PC-9 (cell line): Measurements from ENCODE around the gene ATP6V1A. TPM values are rescaled to one million over a fixed set of nuclear protein-coding genes. Genes with fewer than 3 reads are reported as not detected.
A peak's percentile ranks its signal among the peaks of the same experiment; 100 is the strongest.

Experiments
- BruUV-seq: library from RNA; stranded (reverse); fragments of 400-500 nt; replicated peaks from 2 replicates; lab custom pipeline; 2021; lab: Mats Ljungman, UMichigan
- CTCF ChIA-PET: fragments of 300-600 bp; sonication (Branson Sonifier 250); formaldehyde crosslinking; loops from one replicate; lab custom pipeline; 2022; ENCODE audit warnings: antibody characterized with exemption; lab: Charles Lee
- POLR2A ChIA-PET: fragments of 300-600 bp; sonication (Branson Sonifier 250); formaldehyde crosslinking; loops from one replicate; lab custom pipeline; 2022; ENCODE audit warnings: antibody characterized with exemption; ENCODE audit not compliant: unreplicated experiment; lab: Charles Lee
- DNase-seq, 2 experiments: peaks; one replicate each; pipeline versions ENCODE4 v3.0.0 to v3.0.0-alpha.2; 2015 to 2022; ENCODE audit warnings: mixed read lengths in 1 of 2
- H2AFZ ChIP-seq: fragments of 200-600 bp; sonication (generic); 2 replicates; pipeline ENCODE4 v1.8.1; 2017; ENCODE audit warnings: antibody characterized with exemption
- H3F3A ChIP-seq: fragments of 200-600 bp; sonication (generic); 2 replicates; pipeline ENCODE4 v1.8.1; 2017; ENCODE audit warnings: antibody characterized with exemption, mild to moderate bottlenecking, low read depth; ENCODE audit not compliant: insufficient read depth
- H3K27ac ChIP-seq: fragments of 200-600 bp; sonication (generic); 2 replicates; pipeline ENCODE4 v1.6.1; 2016; ENCODE audit warnings: mixed run types
- H3K27me3 ChIP-seq: fragments of 200-600 bp; sonication (generic); 2 replicates; pipeline ENCODE4 v1.6.1; 2016; ENCODE audit warnings: low read depth, mixed run types; ENCODE audit not compliant: insufficient read depth
- H3K36me3 ChIP-seq: fragments of 200-600 bp; sonication (generic); 2 replicates; pipeline ENCODE4 v1.6.1; 2016; ENCODE audit warnings: low read depth, mixed run types
- H3K4me1 ChIP-seq: fragments of 200-600 bp; sonication (generic); replicated peaks from 2 replicates; pipeline ENCODE4 v1.6.1; 2016; ENCODE audit warnings: mixed run types; ENCODE audit not compliant: insufficient read depth
- H3K4me2 ChIP-seq: fragments of 200-600 bp; sonication (generic); 2 replicates; pipeline ENCODE4 v1.6.1; 2017; ENCODE audit warnings: mixed run types
- H3K4me3 ChIP-seq: fragments of 200-600 bp; sonication (generic); 2 replicates; pipeline ENCODE4 v1.6.1; 2016; ENCODE audit warnings: mixed run types
- H3K79me2 ChIP-seq: fragments of 200-600 bp; sonication (generic); 2 replicates; pipeline ENCODE4 v1.6.1; 2017; ENCODE audit warnings: low read depth, mixed run types
- H3K9me2 ChIP-seq: fragments of 200-600 bp; sonication (generic); 2 replicates; pipeline ENCODE4 v1.8.1; 2017; ENCODE audit warnings: mild to moderate bottlenecking; ENCODE audit not compliant: insufficient read depth
- H3K9me3 ChIP-seq: fragments of 200-600 bp; sonication (generic); 2 replicates; pipeline ENCODE4 v1.8.1; 2016; ENCODE audit warnings: low read depth; ENCODE audit not compliant: insufficient read depth
- H4K20me1 ChIP-seq: fragments of 200-600 bp; sonication (generic); 2 replicates; pipeline ENCODE4 v1.8.1; 2017; ENCODE audit not compliant: insufficient read depth
- CTCF ChIP-seq: fragments of 200-600 bp; sonication (generic); conservative IDR thresholded peaks from 2 replicates; pipeline ENCODE4 v1.6.1; 2017; ENCODE audit warnings: mixed run types, antibody characterized with exemption, mild to moderate bottlenecking, moderate library complexity
- EZH2 ChIP-seq: fragments of 200-600 bp; sonication (generic); IDR thresholded peaks from 2 replicates; pipeline ENCODE4 v1.8.0; 2017; ENCODE audit warnings: antibody characterized with exemption, low read depth
- intact Hi-C: fragments of 100-400 bp; cut with micrococcal nuclease; formaldehyde crosslinking; loops from one replicate; pipeline ENCODE4 v1.10.0; 2022; ENCODE audit not compliant: unreplicated experiment
- total RNA-seq: library from RNA; stranded (reverse); gene quantifications from 2 replicates; pipeline ENCODE4 v1.2.3, GENCODE V29; 2021

ATP6V1A gene
- total RNA-seq, 1 experiment from 2014 or later = 75.1 TPM

GRCh38 chr3:113736548-113737089 is 10.2 kb upstream of the ATP6V1A start:
- TF ChIP-seq EZH2 = no peak
- peak; percentile 79 for TF ChIP-seq CTCF
- Histone ChIP-seq H3K9me3 (no peaks in the 10 kb centered on the region), H3K4me2 (0 out of 2 replicates have a peak overlapping the region, but pooled peaks have one; percentile 9), H3K4me1 (peaks cover 19% of the 10 kb centered on the region; the same call in 1 of the 2 replicates), H3K79me2 (peaks cover 99% of the 10 kb centered on the region), H3K27ac (peak overlapping the region; percentile 20; the same call in 1 of the 2 replicates), H3K36me3 (no peaks in the 10 kb centered on the region), H2AFZ (no peak overlapping the region), H4K20me1 (peaks cover 94% of the 10 kb centered on the region), H3K4me3 (no peak overlapping the region), H3F3A (peaks cover 19% of the 10 kb centered on the region), H3K27me3 (no peaks in the 10 kb centered on the region), H3K9me2 (no peaks in the 10 kb centered on the region)
- POLR2A ChIA-PET = interaction anchor here (0.6 to 0.7 kb wide), 2 partner anchors 9 to 390 kb away, joined by 3 read pairs; no protein-coding TSS in a partner anchor
- intact Hi-C loops = loop anchor here (2.0 to 5.0 kb wide), 3 partner anchors 102 to 416 kb away; partner anchors contain the start of gene GRAMD1C
- CTCF ChIA-PET = interaction anchor here (0.6 to 1.8 kb wide), 4 partner anchors 9 to 239 kb away, joined by 4 to 11 read pairs (median 8); partner anchors contain the start of gene NAA50
- no TSS peak for BruUV-seq
- peak; percentile 15 to 38 for DNase-seq

GRCh38 chr3:113741086-113741485 is 5.7 kb upstream of the ATP6V1A start:
- Histone ChIP-seq H3K4me3 (no peak overlapping the region), H3K27ac (peak overlapping the region; percentile 35), H3K9me2 (no peaks in the 10 kb centered on the region), H4K20me1 (peaks cover 82% of the 10 kb centered on the region), H3K27me3 (no peaks in the 10 kb centered on the region), H3K79me2 (peaks cover 99% of the 10 kb centered on the region), H3K36me3 (no peaks in the 10 kb centered on the region; the same call in 1 of the 2 replicates), H2AFZ (no peak overlapping the region), H3K9me3 (no peaks in the 10 kb centered on the region), H3K4me1 (peaks cover 49% of the 10 kb centered on the region), H3F3A (peaks cover 20% of the 10 kb centered on the region), H3K4me2 (peak overlapping the region; percentile 32; the same call in 1 of the 2 replicates)
- BruUV-seq = no TSS peak
- intact Hi-C loops = no loop called here
- no peak for TF ChIP-seq EZH2
- no peak for TF ChIP-seq CTCF
- no peak for DNase-seq
- ChIA-PET CTCF (no interaction called here), POLR2A (no interaction called here)

DNA sequence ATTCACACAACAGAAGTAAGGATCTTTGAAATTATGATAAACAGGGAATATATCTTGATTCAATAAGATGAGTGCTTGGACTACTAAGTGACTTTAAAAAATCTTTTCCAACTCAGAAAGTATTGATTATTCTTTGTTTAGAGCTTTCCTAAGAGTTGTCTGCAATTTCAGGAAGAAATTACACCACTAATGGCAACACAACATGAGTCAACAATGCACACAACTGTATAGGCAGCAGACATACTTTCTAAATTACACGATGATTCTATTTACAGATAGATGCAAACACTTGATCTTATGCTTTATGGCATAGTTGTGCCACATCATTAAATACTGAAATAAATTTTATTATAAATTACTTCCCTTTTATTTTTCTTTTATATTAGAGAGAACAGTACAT is 5.2 kb upstream of the ATP6V1A start:
- BruUV-seq = no TSS peak
- Histone ChIP-seq H3K9me2 (no peaks in the 10 kb centered on the region), H3K4me3 (no peak overlapping the region), H3K9me3 (no peaks in the 10 kb centered on the region), H3K4me1 (peaks cover 49% of the 10 kb centered on the region), H3K79me2 (peaks cover 94% of the 10 kb centered on the region), H2AFZ (no peak overlapping the region), H3K36me3 (no peaks in the 10 kb centered on the region; the same call in 1 of the 2 replicates), H4K20me1 (peaks cover 77% of the 10 kb centered on the region), H3K4me2 (peak overlapping the region; percentile 32), H3K27me3 (no peaks in the 10 kb centered on the region), H3K27ac (peak overlapping the region; percentile 35), H3F3A (peaks cover 22% of the 10 kb centered on the region)
- DNase-seq = no peak
- CTCF ChIA-PET = interaction anchor here (0.6 kb wide), 1 partner anchor 113 kb away, joined by 4 read pairs; no protein-coding TSS in a partner anchor
- intact Hi-C loops = no loop called here
- no peak for TF ChIP-seq EZH2
- no peak for TF ChIP-seq CTCF
- POLR2A ChIA-PET = no interaction called here
